Duodenal mucosa (tissue), 2 donors: ENCODE results near the gene RNF19B.
"Not testable (repeated sequence)": the region's sequence is repeated elsewhere in the genome, so short reads cannot be mapped to it uniquely, and the experiment has no call there.

ENCODE experiments used
- H3K27ac ChIP-seq: one replicate; pipeline ENCODE4 v1.7.0; 2013; ENCODE audit warnings: low read depth, low read length
- H3K27me3 ChIP-seq, 2 donors: one replicate each; pipeline ENCODE4 v1.7.0; 2013; ENCODE audit warnings: low read length in 2 of 2, control low read depth in 1 of 2; ENCODE audit not compliant: insufficient read depth in 2 of 2, control insufficient read depth in 1 of 2
- H3K36me3 ChIP-seq, 2 donors: one replicate each; pipeline ENCODE4 v1.7.0; 2013; ENCODE audit warnings: low read length in 2 of 2, control low read depth in 1 of 2; ENCODE audit not compliant: insufficient read depth in 2 of 2, control insufficient read depth in 1 of 2
- H3K4me1 ChIP-seq, 2 donors: one replicate each; pipeline ENCODE4 v1.7.0; 2013; ENCODE audit warnings: low read length in 2 of 2, control low read depth in 1 of 2; ENCODE audit not compliant: insufficient read depth in 2 of 2, control insufficient read depth in 1 of 2
- H3K4me3 ChIP-seq, 2 donors: one replicate each; pipeline ENCODE4 v1.7.0; 2013; ENCODE audit warnings: low read length in 2 of 2, low read depth in 1 of 2
- H3K9ac ChIP-seq, 2 donors: one replicate each; pipeline ENCODE4 v1.7.0; 2013; ENCODE audit warnings: low read length in 2 of 2, low read depth in 1 of 2
- H3K9me3 ChIP-seq, 2 donors: one replicate each; pipeline ENCODE4 v1.7.0; 2013; ENCODE audit warnings: low read length in 2 of 2, control low read depth in 1 of 2; ENCODE audit not compliant: control insufficient read depth in 1 of 2

The RNF19B gene

DNA sequence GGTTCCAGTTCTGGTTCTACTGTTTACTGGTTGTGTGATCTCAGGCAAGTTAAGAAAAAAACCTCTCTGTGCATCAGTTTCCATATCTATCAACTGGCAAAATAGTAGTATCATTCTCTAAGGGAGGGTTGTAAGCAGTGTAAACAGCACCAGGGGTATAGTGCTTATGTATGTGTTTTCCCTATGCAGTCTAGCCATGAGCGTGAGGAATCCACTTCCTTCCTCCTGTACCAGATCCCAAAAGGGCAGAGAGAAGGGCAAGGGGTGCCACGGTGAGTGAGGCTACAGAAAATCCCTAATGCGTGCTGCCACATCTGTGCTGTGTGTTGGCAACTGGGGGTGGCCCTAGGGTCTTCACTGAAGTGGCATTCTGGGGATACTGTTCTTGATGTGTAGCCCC lies 18.4 kb upstream of the RNF19B start:
- Histone ChIP-seq H3K27ac (no peak overlapping the region), H3K4me1 (peaks cover 27 to 41% of the 10 kb centered on the region in 2 donors)

GRCh38 chr1:32981003-32981901 lies 16.6 kb upstream of the RNF19B start:
- Histone ChIP-seq H3K4me1 (peaks cover 27 to 41% of the 10 kb centered on the region in 2 donors), H3K9ac (peak overlapping the region; percentile 38 to 67), H3K4me3 (peak overlapping the region; percentile 46 to 55), H3K36me3 (no peaks in the 10 kb centered on the region), H3K27me3 (no peaks in the 10 kb centered on the region), H3K27ac (peak overlapping the region; percentile 91), H3K9me3 (no peaks in the 10 kb centered on the region)

More for the DNA sequence above, 18.4 kb upstream of the RNF19B start:
- no peak overlapping the region for H3K9ac ChIP-seq
- H3K27me3 ChIP-seq, result no peaks in the 10 kb centered on the region
- H3K9me3 ChIP-seq, result no peaks in the 10 kb centered on the region
- H3K4me3 ChIP-seq, result no peak overlapping the region
- no peaks in the 10 kb centered on the region for H3K36me3 ChIP-seq

DNA sequence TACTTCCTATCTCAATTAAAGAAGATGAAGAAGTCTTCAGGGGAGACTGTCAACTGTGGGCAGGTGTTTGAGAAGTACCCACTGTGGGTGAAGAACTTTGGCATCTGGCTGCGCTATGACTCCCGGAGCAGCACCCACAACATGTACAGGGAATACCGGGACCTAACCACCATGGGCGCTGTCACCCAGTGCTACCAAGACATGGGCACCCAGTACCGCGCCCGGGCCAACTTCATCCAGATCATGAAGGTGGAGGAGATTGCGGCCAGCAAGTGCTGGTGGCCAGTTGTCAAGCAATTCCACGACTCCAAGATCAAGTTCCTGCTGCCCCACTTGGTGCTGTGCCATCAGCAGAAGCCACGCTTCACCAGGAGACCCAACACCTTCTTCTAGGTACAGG lies 15.5 kb upstream of the RNF19B start:
- no peaks in the 10 kb centered on the region for H3K27me3 ChIP-seq
- no peak overlapping the region for H3K4me3 ChIP-seq
- H3K9me3 ChIP-seq, result no peaks in the 10 kb centered on the region
- no peaks in the 10 kb centered on the region for H3K36me3 ChIP-seq
- H3K9ac ChIP-seq, result no peak overlapping the region
- no peak overlapping the region for H3K27ac ChIP-seq
- peaks cover 27 to 41% of the 10 kb centered on the region in 2 donors for H3K4me1 ChIP-seq

DNA sequence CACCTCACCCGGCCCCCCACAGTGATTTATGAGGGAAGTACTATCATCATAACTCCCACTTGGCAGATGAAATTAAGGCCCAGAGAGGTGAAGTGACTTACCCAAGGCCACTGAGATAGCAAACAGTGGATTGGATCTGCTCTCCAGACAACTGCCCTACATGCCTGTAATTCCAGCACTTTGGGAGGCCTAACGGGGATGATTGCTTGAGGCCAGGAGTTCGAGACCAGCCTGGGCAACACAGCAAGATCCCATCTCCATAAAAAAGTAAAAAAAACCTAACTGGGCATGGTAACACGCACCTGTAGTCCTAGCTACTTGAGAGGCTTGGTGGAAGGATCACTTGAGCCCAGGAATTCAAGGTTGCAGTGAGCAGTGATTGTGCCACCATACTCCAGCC lies 14.2 kb upstream of the RNF19B start:
- H3K9me3 ChIP-seq, result no peaks in the 10 kb centered on the region
- no peaks in the 10 kb centered on the region for H3K36me3 ChIP-seq
- H3K4me1 ChIP-seq, result peaks cover 27 to 33% of the 10 kb centered on the region in 2 donors
- H3K27me3 ChIP-seq, result no peaks in the 10 kb centered on the region
- no peak overlapping the region for H3K27ac ChIP-seq
- H3K9ac ChIP-seq, result no peak overlapping the region
- no peak overlapping the region for H3K4me3 ChIP-seq

DNA sequence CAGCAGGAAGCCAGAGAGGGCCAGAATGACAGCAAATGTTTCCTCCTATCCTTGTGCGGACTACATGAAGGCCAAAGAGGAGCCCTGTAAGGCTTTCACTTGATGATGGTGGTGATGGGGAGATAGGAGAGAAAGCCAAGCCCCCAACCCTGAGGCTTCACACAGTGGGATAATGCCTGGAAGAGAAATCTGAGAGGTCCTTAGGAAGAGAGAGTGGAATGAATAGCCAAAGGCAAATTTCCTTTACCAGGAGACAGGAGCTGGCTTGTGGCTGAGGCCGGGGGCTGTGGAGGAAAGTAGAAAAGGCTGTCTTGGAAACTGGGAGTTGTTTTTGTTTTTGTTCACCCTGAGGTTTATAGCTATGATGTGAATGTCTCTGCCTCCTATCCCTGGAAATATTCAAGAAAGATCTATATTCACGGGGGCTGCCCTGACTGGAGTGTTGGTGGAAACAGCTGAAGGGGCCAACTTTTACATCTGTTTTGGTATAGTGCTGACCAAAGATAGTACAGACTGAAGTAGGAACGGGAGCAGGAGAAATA lies 13.0 kb upstream of the RNF19B start:
- Histone ChIP-seq H3K9ac (no peak overlapping the region), H3K36me3 (no peaks in the 10 kb centered on the region), H3K4me1 (peaks cover 21 to 29% of the 10 kb centered on the region in 2 donors), H3K4me3 (no peak overlapping the region), H3K27me3 (peaks cover 2 to 3% of the 10 kb centered on the region in 2 donors), H3K9me3 (no peaks in the 10 kb centered on the region), H3K27ac (no peak overlapping the region)

- H3K27ac ChIP-seq, H3K9ac ChIP-seq, H3K27me3 ChIP-seq, H3K4me3 ChIP-seq, H3K4me1 ChIP-seq, H3K36me3 ChIP-seq, H3K9me3 ChIP-seq: not testable (repeated sequence)
Observed at GRCh38 chr1:32975055-32975454, 10.4 kb upstream of the RNF19B start.

GRCh38 chr1:32973458-32973857 lies 8.8 kb upstream of the RNF19B start:
- not testable (repeated sequence) for H3K36me3 ChIP-seq, H3K4me1 ChIP-seq, H3K27me3 ChIP-seq, H3K27ac ChIP-seq, H3K9ac ChIP-seq, H3K9me3 ChIP-seq
- peak overlapping the region in 1 of 2 donors; percentile 67 for H3K4me3 ChIP-seq

DNA sequence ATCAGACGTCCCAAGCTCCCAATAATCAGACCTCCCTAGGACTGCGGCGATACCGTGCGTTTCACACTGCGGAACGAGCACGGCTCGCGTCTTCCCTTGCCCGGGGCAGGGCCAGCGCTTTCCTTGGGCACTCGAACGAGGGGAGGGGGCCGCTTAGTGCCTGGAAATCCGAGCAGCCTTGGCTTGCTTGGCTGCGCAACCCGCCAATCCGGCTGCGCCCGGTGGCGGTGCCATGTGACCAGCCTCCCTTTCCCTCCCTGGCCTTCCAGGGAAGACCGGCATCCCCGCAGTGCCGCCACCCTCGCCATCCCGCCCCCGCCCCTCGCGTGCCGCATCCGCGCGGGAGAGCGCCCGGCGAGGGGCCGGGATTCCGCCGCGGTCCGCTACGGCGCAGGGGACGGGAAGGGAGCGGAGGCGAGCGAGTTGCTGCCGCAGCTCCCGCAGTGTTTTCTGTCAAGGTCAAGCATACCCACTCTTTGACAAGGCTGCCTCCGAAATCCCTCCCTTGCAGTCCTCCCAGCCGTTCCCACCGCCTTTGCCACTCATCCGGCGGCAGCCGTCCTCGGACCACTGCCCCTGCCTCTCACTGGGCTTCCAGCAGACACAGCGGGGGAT lies 8.3 kb upstream of the RNF19B start:
- Histone ChIP-seq H3K27me3 (peaks cover 5 to 6% of the 10 kb centered on the region in 2 donors), H3K27ac (no peak overlapping the region), H3K9ac (peak overlapping the region; percentile 20 to 63), H3K9me3 (no peaks in the 10 kb centered on the region), H3K4me1 (peaks cover 0 to 5% of the 10 kb centered on the region in 2 donors), H3K4me3 (peak overlapping the region; percentile 66 to 67), H3K36me3 (no peaks in the 10 kb centered on the region)

GRCh38 chr1:32971576-32971975 lies 7.0 kb upstream of the RNF19B start:
- Histone ChIP-seq H3K36me3 (no peaks in the 10 kb centered on the region), H3K27me3 (peaks cover 5 to 6% of the 10 kb centered on the region in 2 donors), H3K27ac (no peak overlapping the region), H3K9me3 (no peaks in the 10 kb centered on the region), H3K4me3 (no peak overlapping the region), H3K4me1 (peaks cover 0 to 5% of the 10 kb centered on the region in 2 donors), H3K9ac (no peak overlapping the region)

- no peak overlapping the region for H3K4me3 ChIP-seq
- no peak overlapping the region for H3K9ac ChIP-seq
- no peak overlapping the region for H3K27ac ChIP-seq
- peaks cover 0 to 5% of the 10 kb centered on the region in 2 donors for H3K4me1 ChIP-seq
- no peaks in the 10 kb centered on the region for H3K36me3 ChIP-seq
- H3K9me3 ChIP-seq, result no peaks in the 10 kb centered on the region
- peaks cover 5 to 6% of the 10 kb centered on the region in 2 donors for H3K27me3 ChIP-seq
Observed at GRCh38 chr1:32971156-32971555, 6.5 kb upstream of the RNF19B start.
